A204.1 (cell line): ENCODE data around the gene C3orf22.

Experiments
- FAIRE-seq: peaks from 2 replicates; lab custom pipeline; 2012; peaks lifted over from hg19 to GRCh38; lab: Jason Lieb, UNC

The C3orf22 gene

DNA sequence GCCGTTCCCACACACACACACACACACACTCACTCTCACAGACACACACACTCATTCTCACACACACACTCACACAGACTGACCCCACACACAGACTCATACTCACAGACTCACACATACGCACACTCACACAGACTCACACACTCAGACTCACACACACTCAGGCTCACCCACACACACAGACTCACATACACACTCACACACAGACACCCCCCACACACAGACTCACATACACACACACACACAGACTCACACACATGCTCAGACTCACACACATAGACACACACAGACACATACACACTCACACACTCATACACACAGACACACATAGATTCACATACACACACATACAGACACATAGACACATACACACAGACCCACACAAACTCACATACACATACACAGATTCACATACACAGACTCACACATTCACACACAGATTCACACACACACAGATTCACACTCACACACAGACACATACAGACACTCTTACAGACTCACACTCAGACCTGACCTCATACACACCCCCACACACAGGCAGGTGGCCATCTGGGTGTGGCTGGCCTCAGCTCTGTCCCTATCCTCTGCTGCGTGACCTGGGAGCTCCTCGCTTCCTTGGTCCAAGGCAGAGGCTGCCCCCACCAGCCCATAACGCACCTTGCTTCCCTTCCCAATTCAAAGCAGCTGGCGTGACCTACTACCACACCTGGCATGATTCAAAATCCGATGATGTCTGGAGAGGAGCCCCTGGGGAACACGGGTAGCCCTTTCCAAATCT lies 1.9 kb downstream of the C3orf22 start:
- FAIRE-seq, result no peak

DNA sequence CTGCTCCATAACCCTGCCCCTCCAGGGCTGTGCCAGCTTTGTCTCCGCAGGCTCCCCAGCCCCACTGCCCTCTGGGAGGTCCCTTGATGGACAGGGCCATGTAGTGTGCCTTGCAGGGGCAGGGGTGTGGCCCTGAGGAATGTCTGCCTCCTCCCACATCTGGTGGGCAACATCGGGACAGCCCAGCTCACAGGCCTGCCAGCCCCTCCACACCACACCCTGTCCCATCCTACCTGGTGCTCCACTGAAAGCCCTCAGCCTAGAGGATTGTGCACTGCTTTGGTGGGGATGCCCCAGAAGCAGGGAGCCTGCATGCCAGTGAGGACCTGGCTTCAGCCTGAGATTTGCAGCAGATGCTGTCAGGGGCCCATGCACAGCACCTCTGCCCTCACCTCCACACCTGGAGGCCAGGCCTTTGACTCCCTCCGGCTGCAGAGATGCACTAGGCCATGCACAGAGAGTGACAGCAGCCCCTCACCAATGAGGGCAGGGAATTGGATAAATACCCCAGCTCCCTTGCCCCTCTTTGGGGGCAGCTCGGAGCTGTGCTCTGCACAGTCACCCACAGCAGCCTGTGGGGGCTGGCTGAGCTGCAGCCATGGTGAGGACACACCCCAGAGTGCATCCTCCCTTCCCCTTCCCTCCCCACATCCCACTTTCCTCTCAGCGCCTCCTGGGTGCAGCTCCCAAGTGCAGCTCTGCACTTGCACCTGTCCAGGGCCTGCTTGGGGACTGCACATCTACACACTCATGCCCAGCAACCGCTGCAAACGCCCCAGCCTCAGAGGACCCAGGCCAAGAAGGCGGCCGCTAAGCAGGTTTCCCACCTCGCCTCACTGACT lies 2.7 kb downstream of the C3orf22 start:
- no peak for FAIRE-seq

DNA sequence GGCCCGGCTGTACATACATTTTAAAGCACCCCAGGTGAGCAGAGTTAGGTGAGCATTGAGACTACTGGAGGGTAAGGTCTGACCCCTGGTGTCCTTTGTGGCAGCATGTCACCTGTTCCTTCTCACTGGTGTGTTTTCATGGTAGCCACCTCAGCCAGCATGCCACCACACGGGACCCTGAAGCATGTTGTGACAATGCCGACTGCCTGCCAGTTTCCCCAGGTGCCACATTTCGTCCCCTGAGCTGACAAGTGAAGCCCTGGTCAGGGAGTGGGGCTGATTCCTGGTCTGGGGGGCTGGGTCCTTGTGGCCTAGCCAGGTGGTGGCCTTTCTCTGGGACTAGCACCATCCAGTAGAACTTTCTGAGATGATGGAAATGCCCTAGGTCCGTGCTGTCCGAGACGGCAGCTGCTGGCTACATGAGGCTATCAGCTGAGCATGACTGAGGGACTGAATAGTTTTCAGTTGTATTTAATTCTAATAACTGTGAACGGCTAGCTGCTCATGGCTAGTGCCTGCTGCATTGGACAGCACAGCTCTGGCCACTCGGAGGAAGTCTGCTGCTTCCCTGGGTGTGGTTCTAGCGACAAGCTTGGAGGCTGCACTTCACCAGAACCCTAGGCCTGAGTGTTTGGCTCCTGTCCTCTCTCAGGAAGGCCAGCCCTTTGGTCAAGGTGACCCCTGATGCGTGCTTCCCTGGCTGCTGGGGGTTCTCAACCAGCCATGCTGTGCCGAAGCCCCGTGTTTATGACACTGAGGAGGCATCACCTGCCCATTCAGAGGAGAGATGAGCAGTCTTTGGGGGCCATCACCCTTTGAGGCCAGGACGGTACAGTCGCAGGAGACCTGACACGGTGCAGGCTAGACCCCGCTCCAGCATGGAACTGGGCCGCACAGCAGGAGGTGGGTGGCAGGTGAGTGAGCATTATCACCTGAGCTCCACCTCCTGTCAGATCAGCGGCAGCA lies 3.9 kb downstream of the C3orf22 start:
- no peak for FAIRE-seq

DNA sequence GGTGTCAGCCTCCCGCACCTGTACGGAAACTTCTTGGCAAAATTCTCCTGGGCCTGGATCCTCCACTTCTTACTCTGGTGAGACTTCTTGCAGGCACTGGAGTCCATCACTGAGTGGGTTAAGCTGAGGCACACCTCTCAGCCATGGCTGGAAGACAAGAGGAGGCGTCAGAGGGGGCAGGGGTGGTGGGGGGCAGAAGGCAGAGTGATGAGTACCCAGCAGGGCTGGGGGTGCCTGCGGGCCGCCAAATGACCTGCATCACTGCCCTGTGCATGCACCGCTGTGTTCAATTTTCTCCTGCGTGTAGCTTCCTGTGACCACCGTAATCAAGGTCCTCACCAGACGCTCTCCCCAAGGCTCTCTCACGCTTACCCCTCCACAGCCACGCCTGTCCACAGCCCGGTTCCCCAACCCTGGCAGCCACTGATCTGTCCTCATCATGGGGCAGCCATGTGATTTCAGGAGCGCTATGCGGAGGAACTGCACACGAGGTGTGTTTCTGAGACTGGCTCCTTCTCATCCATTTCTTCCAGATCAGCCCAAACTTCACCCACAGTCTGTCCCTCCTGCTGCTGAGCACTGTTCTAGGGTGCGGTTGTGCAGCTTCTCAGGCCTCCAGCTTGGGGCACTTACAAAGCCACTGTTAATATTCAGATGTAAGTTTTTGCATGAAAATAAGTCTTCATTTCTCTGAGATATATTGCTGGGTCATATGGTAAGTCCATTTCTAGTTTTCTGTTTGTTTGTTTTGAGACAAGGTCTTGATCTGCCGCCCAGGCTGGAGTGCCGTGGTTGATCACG lies 5.2 kb downstream of the C3orf22 start:
- no peak for FAIRE-seq

DNA sequence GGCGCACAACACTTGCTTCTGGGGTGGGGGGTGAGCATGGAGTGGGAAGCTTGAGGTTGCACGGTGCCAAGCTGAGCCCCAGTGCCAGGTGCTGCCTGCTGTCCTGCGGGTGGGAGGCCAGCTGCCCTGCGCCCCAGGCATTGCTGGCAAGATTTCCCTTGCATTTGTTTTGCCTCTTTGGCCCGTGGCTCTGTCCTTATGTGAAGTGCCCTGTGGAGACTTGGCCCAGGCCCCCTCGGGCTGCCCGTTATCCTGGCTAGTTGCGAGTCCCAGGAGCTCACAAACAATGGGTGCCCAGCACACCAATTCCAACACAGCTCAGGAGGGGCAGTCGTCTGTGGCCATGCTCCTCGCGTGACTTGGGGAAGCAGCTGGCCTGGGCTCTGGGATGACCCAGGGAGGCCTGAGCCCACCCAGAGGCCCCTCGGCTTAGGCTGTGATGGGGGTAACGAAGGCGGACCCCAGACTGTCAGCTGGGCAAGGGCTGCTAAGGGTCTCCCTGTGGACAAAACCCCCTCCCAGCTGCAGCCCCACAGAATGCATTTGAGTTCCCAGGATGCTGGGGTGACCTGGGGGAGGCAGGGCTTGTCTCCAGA lies 5.9 kb downstream of the C3orf22 start:
- FAIRE-seq, result no peak

DNA sequence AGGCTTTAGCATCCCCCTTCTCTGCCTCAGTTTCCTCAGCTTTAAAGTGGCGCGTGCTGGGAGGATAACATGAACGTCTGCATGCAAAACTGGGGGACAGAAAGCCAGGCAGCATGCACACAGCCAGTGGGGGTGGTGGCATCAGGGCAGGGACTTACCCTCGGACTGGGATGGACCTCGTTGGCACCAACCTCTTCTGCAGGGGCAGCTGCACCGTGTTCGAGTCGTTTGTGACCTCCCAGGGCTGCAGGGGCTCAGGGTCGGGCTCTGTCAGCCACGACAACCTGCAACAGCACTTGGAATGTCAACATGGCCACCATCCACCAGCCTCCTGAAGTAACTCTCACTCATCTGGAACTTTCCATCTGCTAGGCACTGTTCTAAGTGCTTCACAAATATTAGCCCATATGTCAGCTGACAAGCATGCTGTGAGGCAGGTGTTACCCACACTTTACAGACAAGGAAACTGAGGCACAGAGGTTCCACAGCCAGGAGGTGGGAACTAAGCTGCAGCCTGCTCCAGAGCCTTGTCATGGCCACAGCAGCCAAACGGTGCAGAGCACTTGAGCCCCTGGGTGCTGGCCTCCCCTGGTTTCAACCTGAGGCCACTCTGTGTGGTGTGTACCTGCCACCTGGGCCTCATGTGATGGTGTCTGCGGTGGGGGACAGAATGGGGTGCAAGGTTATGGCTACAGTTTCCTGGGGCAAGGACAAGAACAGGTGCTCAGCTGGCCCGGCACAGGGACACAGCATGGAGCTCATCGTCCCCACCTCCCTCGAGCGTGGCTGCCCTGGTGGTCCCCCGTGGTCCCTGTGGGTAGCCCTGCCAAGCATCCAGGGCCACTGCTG lies 6.7 kb downstream of the C3orf22 start:
- no peak for FAIRE-seq

DNA sequence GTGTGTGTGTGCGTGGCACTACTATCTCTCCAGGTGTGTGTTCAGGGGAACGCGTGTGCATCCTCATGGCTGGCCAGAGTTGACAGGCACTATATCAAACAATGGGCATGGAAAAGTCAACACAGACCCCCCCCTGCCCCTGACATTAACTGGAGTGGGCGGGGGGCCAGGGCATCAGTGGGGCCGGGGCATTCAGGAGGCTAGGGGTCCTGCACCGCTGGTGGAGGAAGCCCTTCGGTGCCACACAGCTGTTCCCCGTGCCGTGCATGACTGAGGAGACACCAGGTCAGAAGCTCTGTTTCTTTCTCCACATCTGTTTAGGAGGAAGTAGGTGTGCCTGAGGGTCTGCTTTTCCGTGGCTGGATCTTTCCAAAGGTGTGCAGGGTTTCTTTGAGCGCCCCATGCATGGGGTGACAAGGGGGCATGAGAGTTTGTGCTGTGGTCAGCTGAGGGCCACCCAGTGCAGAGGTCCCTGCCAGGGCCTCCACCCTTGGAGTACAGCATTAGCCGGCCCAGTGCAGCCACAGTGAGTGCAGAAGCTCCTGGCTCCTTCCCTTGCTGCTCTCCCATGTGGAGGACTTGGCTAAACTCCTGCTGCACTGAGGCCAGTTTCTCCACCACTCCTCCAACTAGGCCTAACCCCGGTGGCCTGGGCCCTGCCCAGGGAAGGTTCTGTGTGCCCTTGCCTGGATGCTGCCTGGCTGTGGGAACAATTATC lies 7.5 kb downstream of the C3orf22 start:
- no peak for FAIRE-seq

DNA sequence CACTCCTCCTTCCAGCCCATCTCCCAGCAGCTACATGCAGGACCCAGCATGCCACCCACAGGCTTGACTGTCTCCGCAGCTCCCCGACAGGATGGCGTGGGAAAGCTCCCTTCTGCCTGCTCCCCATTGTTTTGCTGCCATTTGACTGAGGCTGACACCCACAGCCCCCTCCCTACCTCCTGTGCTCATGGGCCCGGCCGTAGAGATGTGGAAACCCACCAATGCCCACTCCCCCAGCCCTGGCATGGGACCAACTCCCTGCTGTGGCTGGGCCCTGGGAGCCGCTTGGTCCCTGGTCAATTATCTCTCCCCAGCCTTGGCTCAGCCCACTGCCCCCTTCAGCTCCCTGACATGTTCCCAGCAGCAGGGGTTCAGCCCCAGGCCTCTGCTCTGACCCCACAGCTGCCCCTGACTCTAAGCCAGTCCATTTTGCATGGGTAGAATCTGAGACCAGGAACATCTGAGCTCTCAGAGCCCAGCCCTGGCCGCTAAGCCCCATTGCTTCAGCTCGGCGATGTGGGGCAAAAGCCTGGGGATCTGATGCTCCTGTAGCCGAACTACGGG lies 8.2 kb downstream of the C3orf22 start:
- no peak for FAIRE-seq

DNA sequence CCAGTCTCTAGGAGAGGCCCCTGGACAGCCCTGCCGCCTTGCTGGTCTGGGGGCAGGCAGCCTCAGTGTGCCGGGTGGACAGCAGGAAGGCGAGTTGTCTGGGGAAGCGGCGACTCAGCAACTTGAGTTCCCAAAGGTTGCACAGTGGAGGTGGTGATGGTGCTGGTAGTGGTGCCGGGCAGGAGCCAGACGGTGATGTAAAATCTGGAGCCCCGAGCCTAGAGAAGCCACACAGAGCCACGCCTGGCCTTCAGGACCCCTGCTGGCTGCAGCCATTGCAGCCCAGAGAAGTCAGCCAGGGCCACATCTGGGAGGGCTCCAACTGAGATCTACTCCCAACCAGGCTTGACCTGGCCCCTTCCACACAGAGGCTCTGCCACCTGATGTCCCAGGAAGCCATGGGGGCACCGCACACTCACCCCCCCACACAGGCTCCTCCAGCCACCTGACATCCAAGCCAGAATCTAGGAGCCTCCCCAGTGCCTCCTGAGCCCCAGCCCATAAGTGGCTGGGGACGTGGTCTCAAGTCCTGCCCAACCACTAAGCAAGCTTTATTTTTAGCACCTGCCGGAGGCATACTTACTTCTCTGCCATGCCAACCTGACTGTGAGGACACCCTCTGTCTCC lies 8.8 kb downstream of the C3orf22 start:
- no peak for FAIRE-seq

DNA sequence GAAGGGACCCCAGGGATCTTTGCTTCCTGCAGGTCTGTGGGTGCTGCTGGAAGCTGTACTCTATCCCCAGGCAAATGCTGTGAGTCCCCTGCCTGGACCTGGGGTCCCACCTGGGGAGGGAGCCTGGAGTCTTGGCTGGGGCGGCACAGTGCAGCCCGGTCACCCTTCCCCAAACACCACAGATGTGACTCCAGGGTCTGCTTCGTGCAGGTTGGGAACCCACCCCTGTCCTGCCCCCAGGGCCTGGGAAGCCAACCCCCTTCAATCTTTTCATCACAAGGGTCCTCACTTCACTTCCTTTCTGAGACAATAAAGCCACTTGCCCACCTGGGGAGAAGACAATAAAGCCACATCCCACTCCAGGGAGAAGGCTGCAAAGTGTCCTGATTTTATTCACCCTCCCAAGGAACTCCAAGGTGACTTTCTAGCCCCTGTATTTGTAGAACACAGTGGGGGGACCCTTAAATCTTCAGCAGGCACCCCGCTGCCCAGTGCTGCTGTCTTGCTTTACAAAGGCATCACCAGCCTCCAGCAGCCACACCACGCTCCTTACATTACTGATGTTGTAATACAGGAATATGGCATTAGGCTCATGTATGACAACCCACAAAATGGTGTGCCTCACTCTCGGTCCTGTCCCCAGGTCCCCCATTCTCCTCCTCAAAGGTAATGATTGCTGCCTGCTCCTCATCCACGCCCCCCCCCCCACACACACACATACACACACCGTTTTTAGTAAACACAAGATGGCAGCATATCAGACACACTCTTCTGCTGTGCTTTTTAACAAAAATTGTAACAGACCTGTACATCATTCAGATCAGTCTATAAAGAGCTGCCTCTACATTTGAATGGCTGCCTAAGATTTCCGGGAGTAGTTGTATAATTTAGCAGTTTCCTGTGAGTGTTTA lies 9.9 kb downstream of the C3orf22 start:
- FAIRE-seq, result no peak

DNA sequence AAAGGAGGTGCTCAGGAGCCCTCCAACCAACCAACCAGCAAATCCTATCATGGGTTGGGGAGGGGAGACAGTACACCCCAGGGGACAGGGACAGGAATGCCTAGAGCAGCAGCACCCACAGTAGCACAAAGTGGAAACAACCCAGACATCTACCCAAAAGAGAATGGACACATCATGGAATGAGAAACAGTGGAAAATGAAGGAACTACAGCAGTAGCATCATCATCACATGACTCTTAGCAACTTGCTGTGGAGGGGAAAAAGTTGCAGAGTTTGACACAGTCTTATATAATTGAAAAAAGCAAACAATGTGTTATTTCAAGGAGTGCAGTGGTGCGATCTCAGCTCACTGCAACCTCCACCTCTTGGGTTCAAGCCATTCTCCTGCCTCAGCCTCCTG lies 11.0 kb downstream of the C3orf22 start:
- FAIRE-seq, result no peak

DNA sequence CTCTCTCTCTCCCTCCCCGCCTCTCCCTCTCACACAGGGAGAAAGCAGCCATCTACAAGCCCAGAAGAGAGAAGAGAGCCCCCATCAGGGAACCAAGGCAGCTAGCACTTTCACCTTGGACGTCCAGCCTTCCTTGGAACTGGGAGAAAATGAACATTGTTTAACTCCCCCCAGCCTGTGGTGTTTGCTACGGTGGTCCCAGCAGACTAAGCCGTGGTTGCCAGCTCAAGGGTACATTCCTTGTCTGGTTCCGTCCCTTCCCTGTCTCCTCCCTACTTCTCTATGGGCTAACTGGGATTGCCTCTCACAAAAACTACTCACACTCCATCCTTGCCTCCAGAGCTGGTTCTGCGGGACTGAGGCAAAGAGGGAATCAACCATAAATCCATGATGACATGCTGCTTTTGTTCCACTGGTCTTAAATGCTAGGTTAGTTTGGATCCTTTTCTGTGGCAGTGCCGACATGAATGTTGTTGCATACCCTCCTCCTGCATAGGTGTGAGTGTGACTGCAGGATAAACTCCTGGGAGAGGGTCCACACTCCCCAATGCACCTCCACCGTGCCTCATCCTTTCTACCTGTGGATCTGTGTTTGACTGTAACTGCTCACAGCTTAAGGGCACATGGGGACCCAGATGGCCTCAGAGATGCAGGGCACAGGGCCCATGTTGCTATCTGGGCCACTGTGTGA lies 12.0 kb downstream of the C3orf22 start:
- FAIRE-seq, result no peak

DNA sequence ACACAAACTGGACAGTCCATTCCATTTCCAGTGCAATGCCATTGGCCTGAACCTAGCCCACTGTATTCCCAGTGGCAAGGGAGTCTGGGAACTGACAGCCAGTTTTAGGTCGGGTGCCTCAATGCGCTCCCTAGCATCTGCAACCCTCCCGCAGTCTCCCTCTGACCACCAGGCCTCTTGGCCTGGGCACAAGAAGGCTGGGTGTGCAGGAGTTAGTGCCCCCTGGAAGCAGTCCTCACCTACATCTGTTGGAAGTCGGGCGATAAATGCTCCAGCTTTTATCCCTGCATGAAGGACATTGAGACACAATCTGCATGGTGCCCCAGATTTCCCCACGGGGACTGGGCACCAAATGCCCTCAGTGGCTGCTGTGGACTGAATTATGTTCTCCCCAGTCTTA lies 12.7 kb downstream of the C3orf22 start:
- no peak for FAIRE-seq

DNA sequence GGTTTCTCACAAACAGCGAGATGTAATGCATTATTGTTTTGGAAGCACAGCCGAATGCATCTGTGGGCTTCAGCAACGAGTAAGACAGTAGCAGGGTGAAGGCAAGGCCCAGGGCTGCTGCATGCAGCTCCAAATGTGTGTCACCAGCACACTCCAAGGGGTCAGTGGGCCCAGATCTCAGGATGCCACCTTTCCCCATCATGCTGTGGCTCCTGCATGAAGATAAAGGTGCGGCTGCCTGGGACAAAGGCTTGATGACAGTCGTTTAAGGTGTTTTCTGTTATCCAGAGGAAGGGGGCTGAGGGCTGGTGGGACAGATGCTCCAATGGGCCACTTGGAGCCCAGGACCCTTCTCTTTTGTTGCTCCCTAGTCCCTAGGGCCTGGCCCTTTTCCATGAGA lies 13.2 kb downstream of the C3orf22 start:
- FAIRE-seq, result no peak

DNA sequence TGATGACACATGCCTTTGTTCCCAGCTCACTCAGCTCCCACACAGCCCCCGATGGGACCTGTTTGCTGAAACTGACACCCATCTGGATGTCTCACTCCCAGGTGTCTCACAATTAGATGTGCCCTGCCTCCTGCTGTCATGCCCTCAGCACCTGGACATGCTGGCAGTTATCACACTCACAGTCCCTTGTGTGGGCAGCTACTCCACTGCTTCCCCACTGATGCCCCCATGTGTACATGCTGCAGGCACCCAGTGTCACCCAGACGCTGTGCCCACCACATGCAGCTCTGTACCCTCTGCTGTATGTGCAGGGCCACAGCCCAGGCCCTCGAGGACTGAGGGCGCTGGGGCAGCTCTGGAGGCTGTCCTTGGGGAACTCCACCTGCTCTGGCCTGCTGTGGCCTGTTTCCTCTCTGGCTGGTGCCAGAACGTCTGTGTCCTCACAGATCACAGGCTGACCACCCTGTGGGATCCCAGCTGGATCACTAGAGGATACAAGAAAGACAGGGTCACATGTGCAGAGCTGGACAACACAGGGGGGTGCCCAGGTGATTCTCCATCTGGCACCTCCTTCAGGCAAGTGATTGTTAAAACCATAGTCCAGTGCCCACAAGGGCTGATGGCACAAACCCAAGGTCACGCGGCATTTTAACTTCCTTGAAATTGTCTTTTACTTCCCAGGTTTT lies 14.0 kb downstream of the C3orf22 start:
- no peak for FAIRE-seq

DNA sequence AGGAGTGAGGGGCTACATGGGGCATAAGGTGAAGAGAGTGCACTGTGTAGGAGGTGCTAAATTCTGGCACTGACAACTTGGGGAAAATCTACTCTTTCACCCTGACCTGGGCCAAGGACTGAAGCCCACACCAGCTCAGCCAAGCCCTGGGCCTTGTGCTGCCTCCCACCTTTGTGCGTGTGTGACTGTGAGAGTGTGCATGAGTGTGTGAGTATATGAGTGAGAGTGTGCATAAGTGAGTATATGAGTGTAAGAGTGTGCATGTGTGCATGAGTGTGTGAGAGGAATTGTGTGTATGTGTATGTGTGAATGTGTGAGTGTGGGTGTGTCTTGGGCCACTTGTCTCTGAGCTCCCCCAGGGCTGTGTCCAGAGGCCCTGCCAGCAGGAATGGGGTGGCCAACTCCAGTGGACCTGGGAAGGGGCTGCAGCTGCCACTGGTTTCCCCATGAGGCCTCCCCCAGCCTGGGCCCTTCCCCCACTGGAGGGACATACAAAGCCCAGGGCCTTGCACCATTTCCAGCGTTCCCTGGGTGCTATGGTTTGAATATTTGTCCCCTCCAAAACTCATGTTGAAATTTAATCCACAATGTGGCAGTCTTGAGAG lies 15.2 kb downstream of the C3orf22 start:
- FAIRE-seq, result no peak
